ACC112 (cell line): ENCODE data around the gene RFX8.

Source experiments
- H2AFZ ChIP-seq: fragments of 200-600 bp; sonication (generic); one replicate; pipeline ENCODE4 v1.6.0; 2017; ENCODE audit warnings: antibody characterized with exemption, low read length; ENCODE audit not compliant: unreplicated experiment
- H3K27ac ChIP-seq: fragments of 200-600 bp; sonication (generic); 2 replicates; pipeline ENCODE4 v1.5.1; 2014; ENCODE audit warnings: low read depth, mild to moderate bottlenecking, antibody characterized with exemption, low read length, moderate library complexity
- H3K27me3 ChIP-seq: fragments of 200-600 bp; sonication (generic); 2 replicates; pipeline ENCODE4 v1.6.1; 2014; ENCODE audit warnings: mild to moderate bottlenecking, antibody characterized with exemption, low read length, moderate library complexity, mixed read lengths; ENCODE audit not compliant: insufficient read depth
- H3K36me3 ChIP-seq: fragments of 200-600 bp; sonication (generic); 2 replicates; pipeline ENCODE4 v1.6.1; 2016; ENCODE audit warnings: mild to moderate bottlenecking, antibody characterized with exemption, low read length, moderate library complexity, mixed read lengths; ENCODE audit not compliant: insufficient read depth
- H3K4me1 ChIP-seq: fragments of 200-600 bp; sonication (generic); one replicate; pipeline ENCODE4 v1.6.1; 2016; ENCODE audit warnings: low read length, mixed read lengths; ENCODE audit not compliant: insufficient read depth, unreplicated experiment, control insufficient read depth
- H3K4me3 ChIP-seq: fragments of 200-600 bp; sonication (generic); 2 replicates; pipeline ENCODE4 v1.5.1; 2014; ENCODE audit warnings: mild to moderate bottlenecking, low read depth, low read length
- H3K79me2 ChIP-seq: fragments of 200-600 bp; sonication (generic); one replicate; pipeline ENCODE4 v1.6.0; 2016; ENCODE audit warnings: low read length; ENCODE audit not compliant: control insufficient read depth, unreplicated experiment, insufficient read depth

The RFX8 gene

DNA sequence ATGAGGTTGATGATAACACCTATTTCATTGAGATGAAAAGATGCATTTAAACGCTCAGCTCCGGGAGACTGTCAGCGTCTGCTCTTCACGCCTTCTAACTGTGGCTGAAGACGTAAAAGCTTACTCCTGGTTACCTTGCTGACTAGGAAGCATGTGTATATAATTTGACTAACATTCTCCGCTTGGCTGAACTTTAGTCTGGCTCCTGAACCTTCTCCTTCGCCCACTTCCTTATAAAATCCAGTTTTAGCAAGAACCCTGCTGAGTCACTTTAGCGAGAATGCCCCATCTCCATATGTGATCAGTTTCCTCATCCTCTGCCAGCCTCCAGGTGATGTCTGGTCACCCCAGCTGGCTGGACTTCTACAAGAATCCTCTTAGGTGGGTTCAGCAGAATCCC is 74.9 kb downstream of the RFX8 start:
- H3K27me3 ChIP-seq: no peaks in the 10 kb centered on the region
- peaks cover 15% of the 10 kb centered on the region for H3K4me1 ChIP-seq
- no peak overlapping the region for H2AFZ ChIP-seq
- no peaks in the 10 kb centered on the region for H3K36me3 ChIP-seq
- no peaks in the 10 kb centered on the region for H3K79me2 ChIP-seq
- no peak overlapping the region for H3K4me3 ChIP-seq
- H3K27ac ChIP-seq: no peak overlapping the region

DNA sequence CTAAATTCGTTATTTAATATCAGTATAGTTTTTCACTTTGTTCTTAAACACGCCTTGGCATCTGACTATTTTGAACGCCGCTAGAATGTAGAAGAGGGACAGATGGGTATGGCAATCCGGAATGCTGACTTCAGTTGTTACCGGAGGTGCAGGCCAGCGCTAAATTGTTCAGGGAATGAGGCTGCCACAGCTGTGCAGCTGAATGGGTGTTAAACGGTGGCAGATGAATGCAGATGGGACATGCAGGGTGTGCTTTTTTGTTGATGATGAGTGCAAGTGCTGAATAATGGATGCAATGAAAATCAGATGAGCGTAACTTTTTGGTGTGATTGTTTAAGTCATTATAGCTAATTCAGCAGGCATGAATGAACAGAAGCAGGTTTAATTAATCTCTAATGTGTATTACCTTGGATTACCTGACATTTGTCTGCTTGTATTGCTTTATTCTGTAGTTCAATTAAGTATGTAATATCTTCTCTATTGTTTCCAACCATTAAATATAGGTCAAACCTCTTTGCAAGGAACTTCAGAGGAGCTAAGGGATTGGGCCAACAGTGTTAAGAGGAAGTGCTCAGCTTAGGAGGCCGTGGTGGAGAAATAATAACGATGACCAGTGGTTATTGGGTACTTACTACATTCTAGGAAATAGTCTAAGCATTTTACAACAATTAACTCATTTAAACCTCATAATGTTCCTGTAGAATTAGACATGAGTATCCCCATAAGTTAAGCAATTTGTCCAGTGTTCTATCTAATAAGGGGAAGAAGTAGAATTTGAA is 75.7 kb downstream of the RFX8 start:
- Histone ChIP-seq H3K27ac (no peak overlapping the region), H3K4me1 (peaks cover 15% of the 10 kb centered on the region), H3K36me3 (no peaks in the 10 kb centered on the region), H3K4me3 (no peak overlapping the region), H3K79me2 (no peaks in the 10 kb centered on the region), H3K27me3 (no peaks in the 10 kb centered on the region), H2AFZ (no peak overlapping the region)

- H3K4me3 ChIP-seq: no peak overlapping the region
Measured at GRCh38 chr2:101398116-101398821, 76.6 kb downstream of the RFX8 start.

DNA sequence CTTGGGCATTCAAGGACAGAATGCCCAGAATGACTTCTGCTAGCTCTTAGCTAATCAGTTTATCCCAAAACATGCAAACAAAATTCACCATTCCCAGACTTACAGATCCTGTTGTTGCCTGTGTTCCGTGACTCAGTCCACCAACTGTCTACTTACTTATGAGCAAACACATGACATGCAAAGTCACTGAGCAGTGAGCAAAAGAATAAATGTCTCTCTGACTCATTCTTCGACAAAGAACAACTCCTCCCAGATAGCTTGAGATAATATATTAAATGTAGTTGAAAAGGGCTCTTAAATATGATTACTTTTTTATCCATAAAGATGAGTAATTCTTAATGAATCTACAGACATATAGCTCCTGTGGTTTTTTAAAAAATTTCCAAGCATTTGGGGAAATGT is 78.6 kb downstream of the RFX8 start:
- Histone ChIP-seq H3K79me2 (no peaks in the 10 kb centered on the region), H3K4me3 (0 out of 2 replicates have a peak overlapping the region, but pooled peaks have one; percentile 3), H3K27ac (peak overlapping the region; percentile 80), H3K4me1 (peaks cover 15% of the 10 kb centered on the region), H3K36me3 (peaks cover 15% of the 10 kb centered on the region; the same call in 1 of the 2 replicates), H3K27me3 (no peaks in the 10 kb centered on the region), H2AFZ (peak overlapping the region; percentile 19)

More at GRCh38 chr2:101398116-101398821, 76.6 kb downstream of the RFX8 start:
- Histone ChIP-seq H3K79me2 (no peaks in the 10 kb centered on the region), H3K36me3 (peaks cover 6% of the 10 kb centered on the region; the same call in 1 of the 2 replicates), H2AFZ (no peak overlapping the region), H3K4me1 (peaks cover 15% of the 10 kb centered on the region), H3K27ac (no peak overlapping the region), H3K27me3 (no peaks in the 10 kb centered on the region)

DNA sequence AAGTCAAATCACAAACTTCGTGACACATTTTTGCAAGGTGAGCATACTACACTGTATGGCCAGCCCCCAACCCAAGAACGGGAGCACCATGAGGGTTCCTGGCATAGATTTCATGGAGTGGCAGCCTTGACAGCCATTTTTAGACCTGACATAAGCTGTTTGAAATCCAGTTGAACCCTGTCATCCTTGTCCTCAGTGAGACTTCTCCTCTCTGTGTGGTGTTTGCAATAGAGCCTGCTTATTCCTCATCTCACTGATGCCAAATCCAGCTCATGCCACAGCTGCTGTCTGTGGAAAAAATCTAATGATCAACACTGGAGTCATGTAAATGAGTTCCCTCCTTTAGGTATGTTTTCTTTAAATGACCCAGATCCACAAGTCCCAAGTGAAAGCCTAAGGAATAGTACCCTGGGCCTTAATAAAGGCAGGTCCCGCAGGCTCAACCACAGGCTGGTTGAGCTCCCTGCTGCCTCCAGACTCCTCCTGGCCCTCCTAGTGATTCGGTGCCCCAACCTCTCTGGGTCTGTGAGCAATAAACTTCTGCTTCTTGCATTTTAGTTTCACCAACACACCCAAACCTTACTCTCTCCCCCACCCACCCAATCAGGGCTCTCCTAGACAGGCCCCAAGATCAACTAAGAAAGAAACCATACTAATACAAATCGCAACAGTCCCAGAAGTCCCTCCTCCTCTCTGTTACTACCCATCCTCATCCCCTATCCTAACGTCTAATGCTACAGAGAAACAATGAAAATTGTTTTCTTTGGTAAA is 79.2 kb downstream of the RFX8 start:
- Histone ChIP-seq H3K79me2 (no peaks in the 10 kb centered on the region), H3K27me3 (no peaks in the 10 kb centered on the region), H3K36me3 (peaks cover 15% of the 10 kb centered on the region; the same call in 1 of the 2 replicates), H3K4me1 (peaks cover 15% of the 10 kb centered on the region), H3K27ac (peak overlapping the region; percentile 80), H3K4me3 (0 out of 2 replicates have a peak overlapping the region, but pooled peaks have one; percentile 3), H2AFZ (peak overlapping the region; percentile 19)

DNA sequence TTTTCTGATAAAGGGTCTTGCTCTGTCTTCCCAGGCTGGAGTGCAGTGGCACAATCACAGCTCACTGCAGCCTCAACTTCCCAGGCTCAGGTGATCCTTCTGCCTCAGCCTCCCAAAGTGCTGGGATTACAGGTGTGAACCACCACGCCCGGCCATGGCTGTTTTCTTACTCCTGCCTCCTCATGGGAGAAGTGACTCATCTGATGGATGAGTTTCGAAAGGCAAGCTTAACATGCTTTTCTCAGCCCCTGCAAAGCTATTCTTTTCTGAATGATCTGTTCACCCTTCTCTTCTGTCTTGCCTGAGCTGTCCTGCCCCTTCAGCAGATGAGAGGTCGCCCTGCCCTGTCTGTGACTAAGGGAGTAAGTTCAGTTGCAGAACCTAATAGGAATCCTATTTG is 86.7 kb downstream of the RFX8 start:
- peak overlapping the region; percentile 20; the same call in 1 of the 2 replicates for H3K27ac ChIP-seq
- H3K4me1 ChIP-seq: peaks cover 10% of the 10 kb centered on the region
- H3K4me3 ChIP-seq: no peak overlapping the region
- no peaks in the 10 kb centered on the region for H3K79me2 ChIP-seq
- H3K36me3 ChIP-seq: peaks cover 8% of the 10 kb centered on the region; the same call in 1 of the 2 replicates
- H2AFZ ChIP-seq: no peak overlapping the region
- H3K27me3 ChIP-seq: peaks cover 35% of the 10 kb centered on the region

DNA sequence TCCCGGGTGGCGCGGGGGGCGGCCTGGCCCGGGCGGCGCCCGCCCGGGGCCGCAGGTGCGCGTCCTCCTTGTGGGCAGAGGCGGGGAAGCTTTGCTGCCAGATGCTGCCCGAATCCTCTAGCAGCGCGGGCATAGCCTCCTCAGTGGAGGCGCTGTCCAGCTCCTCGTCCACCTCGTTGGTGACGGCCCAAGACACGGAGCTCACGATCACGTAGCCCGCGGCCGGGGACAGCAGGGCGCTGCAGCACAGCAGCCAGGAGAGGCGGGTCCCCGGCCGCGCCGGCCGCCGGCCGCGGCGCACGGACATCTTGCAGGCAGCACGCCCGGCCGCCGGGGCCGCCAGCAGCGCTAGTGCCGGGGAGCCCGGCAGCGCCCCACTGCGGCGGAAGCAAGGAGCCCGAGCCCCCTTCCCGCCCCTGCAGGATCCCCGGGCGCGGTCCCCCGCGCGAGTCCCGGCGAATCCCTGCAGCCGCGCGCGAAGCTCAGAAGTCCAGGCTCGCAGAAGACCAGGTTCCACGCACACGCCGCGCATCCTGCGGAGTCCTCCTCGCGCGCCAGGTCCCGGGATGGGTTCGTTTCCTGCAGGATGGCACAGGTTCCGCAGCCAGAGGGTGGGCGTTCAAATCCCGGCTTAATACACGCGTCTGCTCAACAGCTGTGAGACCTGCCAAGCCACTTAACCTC is 87.6 kb downstream of the RFX8 start, which contains the start of gene CREG2:
Gene CREG2 (minus strand): TSS at position 353 of the 684 bp plus-strand sequence. CDS start 46 bp downstream, at position 307.
- Histone ChIP-seq H3K27me3 (peaks cover 35% of the 10 kb centered on the region), H3K36me3 (0 out of 2 replicates have a peak, but pooled peaks cover 1% of the 10 kb centered on the region), H2AFZ (peak within 1 kb of the TSS; percentile 30), H3K4me3 (peak within 1 kb of the TSS; percentile 72), H3K4me1 (peaks cover 10% of the 10 kb centered on the region), H3K79me2 (no peaks in the 10 kb centered on the region), H3K27ac (no peak within 1 kb of the TSS)

GRCh38 chr2:101386599-101387150 is 88.2 kb downstream of the RFX8 start:
- Histone ChIP-seq H3K27me3 (peaks cover 35% of the 10 kb centered on the region), H3K27ac (no peak overlapping the region), H3K4me1 (peaks cover 10% of the 10 kb centered on the region), H3K36me3 (no peaks in the 10 kb centered on the region), H2AFZ (no peak overlapping the region), H3K79me2 (no peaks in the 10 kb centered on the region), H3K4me3 (peak overlapping the region; percentile 72)

- H3K27ac ChIP-seq: no peak overlapping the region
- peaks cover 35% of the 10 kb centered on the region for H3K27me3 ChIP-seq
- no peak overlapping the region for H2AFZ ChIP-seq
- H3K4me3 ChIP-seq: no peak overlapping the region
- H3K36me3 ChIP-seq: no peaks in the 10 kb centered on the region
- H3K4me1 ChIP-seq: peaks cover 15% of the 10 kb centered on the region
- H3K79me2 ChIP-seq: no peaks in the 10 kb centered on the region
Measured at GRCh38 chr2:101383016-101383541, 91.8 kb downstream of the RFX8 start.
